Lower lobe of right lung (tissue), 2 donors: ENCODE measurements around the gene CDK6. TPM values are rescaled to one million over a fixed set of nuclear protein-coding genes. Genes with fewer than 3 reads are reported as not detected.

ENCODE experiments used
- ATAC-seq, 2 donors: fragments of 200-7000 bp; cut with Tn5 transposase; one replicate each; pipeline ENCODE4 v1.9.1; 2020 to 2022; ENCODE audit warnings: mild to moderate bottlenecking in 2 of 2, moderate library complexity in 2 of 2
- DNase-seq: peaks from one replicate; pipeline ENCODE4 v3.0.0-alpha.2; 2020
- H3K27ac ChIP-seq: fragments of 200-600 bp; one replicate; pipeline ENCODE4 v1.8.0; 2022
- H3K27me3 ChIP-seq: fragments of 200-600 bp; one replicate; pipeline ENCODE4 v1.8.0; 2022; ENCODE audit warnings: low read depth
- H3K36me3 ChIP-seq: fragments of 200-600 bp; one replicate; pipeline ENCODE4 v1.8.0; 2022; ENCODE audit warnings: mild to moderate bottlenecking
- H3K4me1 ChIP-seq: fragments of 200-600 bp; one replicate; pipeline ENCODE4 v1.8.0; 2022
- H3K4me3 ChIP-seq: fragments of 200-600 bp; one replicate; pipeline ENCODE4 v1.8.0; 2022; ENCODE audit warnings: mild to moderate bottlenecking
- H3K9me3 ChIP-seq: fragments of 200-600 bp; one replicate; pipeline ENCODE4 v1.8.0; 2022
- intact Hi-C: fragments of 100-400 bp; cut with DNase I; formaldehyde crosslinking; loops from one replicate; pipeline ENCODE4 v1.11.0; 2022
- total RNA-seq: library from RNA; stranded (reverse); fragmentation: NEBNext Ultra II Directional; extraction: Animal tissue kit (Norgen Biotek cat#: 25700); gene quantifications from one replicate; pipeline ENCODE4 v1.2.1, GENCODE V29; 2021
- TF ChIP-seq, protein P1 (sequence below): fragments of 200-600 bp; IDR thresholded peaks from one replicate; pipeline ENCODE4 v1.8.0; 2022; ENCODE audit warnings: antibody characterized with exemption, mild to moderate bottlenecking
- donor health status: DM: no; HTN: yes; CAD: no; lungs with severe emphysema.

Gene CDK6
- total RNA-seq, 1 donor from 2014 or later: 21.7 TPM

DNA sequence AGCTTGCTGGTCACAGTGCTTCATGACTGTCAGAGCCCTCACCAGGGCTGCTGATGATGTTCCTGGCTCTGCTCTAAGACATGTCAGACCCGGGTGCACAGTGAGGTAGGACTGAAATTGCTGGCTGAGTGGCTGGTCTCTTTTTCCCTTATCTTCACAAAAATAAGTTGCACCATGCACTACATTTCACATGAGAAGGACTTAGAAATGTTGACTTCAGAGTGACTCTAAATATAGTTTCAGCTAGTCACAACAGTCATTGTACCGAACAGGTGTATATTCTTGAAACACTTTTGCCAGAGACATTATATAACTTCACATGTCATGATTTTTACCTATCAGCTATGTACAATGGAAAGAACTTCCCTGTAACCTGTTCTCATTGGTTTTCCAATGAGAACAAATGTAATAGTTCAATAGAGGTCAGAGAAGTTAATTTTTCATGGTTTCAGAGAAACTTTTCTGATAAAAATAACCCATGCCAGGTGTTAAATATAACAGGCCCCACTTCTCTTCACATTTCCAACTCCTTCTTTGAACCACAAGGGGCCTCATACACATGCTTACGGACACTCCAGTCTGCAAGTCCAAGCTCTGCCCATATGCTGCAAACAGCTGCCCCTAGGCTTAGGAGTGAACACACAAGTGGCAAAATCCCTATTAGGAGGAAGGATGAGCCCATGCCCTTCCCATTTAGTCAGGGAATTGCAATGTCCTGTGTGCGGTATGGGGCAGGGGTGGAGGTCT lies 115.6 kb downstream of the CDK6 start:
- H3K4me1 ChIP-seq: peaks cover 38% of the 10 kb centered on the region
- DNase-seq: no peak
- no peaks in the 10 kb centered on the region for H3K9me3 ChIP-seq
- no peak overlapping the region for H3K4me3 ChIP-seq
- TF ChIP-seq, protein P1, sequence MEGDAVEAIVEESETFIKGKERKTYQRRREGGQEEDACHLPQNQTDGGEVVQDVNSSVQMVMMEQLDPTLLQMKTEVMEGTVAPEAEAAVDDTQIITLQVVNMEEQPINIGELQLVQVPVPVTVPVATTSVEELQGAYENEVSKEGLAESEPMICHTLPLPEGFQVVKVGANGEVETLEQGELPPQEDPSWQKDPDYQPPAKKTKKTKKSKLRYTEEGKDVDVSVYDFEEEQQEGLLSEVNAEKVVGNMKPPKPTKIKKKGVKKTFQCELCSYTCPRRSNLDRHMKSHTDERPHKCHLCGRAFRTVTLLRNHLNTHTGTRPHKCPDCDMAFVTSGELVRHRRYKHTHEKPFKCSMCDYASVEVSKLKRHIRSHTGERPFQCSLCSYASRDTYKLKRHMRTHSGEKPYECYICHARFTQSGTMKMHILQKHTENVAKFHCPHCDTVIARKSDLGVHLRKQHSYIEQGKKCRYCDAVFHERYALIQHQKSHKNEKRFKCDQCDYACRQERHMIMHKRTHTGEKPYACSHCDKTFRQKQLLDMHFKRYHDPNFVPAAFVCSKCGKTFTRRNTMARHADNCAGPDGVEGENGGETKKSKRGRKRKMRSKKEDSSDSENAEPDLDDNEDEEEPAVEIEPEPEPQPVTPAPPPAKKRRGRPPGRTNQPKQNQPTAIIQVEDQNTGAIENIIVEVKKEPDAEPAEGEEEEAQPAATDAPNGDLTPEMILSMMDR: no peak
- no peak overlapping the region for H3K27ac ChIP-seq
- intact Hi-C loops: no loop called here
- H3K36me3 ChIP-seq: peaks cover 9% of the 10 kb centered on the region
- no peaks in the 10 kb centered on the region for H3K27me3 ChIP-seq
- no peak for ATAC-seq

DNA sequence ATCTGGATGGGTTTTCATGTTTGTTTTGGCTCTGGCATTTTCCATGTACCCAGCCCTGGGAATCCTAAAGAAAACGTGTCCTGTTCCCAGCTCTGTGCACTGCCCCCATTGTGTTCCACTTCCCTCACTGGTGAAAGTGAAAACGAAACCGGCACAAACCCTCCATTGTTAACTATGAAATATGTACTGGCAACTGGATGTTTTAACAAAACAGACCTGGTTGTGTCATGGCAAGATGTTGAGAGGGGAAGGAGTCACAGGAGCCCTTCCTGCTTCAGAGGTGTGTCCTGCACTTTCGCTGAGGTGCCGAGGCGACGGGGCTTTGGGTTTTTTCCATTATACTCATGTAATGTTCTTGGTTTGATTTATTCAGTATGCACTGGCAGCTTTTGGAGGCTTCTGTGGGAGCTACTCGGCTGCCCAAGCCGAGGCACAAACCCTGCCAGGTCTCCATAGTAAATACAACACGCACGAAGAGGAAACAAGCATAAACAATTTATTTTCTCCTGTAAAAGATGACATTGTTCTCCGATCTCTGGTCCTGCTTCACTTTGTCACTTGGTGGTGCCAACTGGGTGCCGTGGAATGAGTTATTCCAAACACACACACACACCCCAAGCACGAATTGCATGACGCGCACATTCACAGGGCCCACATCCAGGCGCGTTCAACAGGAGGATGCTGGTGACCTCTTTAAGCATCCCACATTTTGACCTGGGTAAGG lies 118.2 kb downstream of the CDK6 start:
- peak; percentile 87 to 92 for ATAC-seq
- intact Hi-C loops: no loop called here
- peak; percentile 48 for DNase-seq

DNA sequence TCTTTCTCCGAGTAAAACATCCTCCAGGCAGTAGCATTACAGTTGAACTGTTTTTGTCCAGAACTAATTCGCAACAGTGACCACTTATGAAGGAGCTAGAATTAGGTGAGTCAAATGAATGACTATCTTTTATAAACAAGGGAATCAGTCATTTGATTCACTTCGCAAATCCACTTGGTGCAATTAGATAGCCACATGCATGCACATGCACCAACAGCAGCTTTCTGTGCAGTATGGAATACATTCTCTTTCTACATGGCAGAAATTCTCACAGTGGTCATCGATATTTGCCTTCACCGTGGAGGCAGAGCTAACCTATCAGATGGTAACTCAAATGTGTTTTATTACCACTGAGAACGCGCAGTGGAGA lies 118.8 kb downstream of the CDK6 start:
- Histone ChIP-seq H3K4me1 (peaks cover 21% of the 10 kb centered on the region), H3K4me3 (peak overlapping the region; percentile 47), H3K27me3 (no peaks in the 10 kb centered on the region), H3K9me3 (no peaks in the 10 kb centered on the region), H3K36me3 (no peaks in the 10 kb centered on the region), H3K27ac (peak overlapping the region; percentile 86)
- ATAC-seq: peak in 1 of 2 donors; percentile 6
- TF ChIP-seq, protein P1: no peak
- intact Hi-C loops: no loop called here
- no peak for DNase-seq

More for the DNA sequence above, 118.2 kb downstream of the CDK6 start:
- Histone ChIP-seq H3K36me3 (no peaks in the 10 kb centered on the region), H3K4me3 (peak overlapping the region; percentile 47), H3K9me3 (no peaks in the 10 kb centered on the region), H3K27me3 (no peaks in the 10 kb centered on the region), H3K4me1 (peaks cover 26% of the 10 kb centered on the region), H3K27ac (peak overlapping the region; percentile 86)
- TF ChIP-seq, protein P1: no peak

DNA sequence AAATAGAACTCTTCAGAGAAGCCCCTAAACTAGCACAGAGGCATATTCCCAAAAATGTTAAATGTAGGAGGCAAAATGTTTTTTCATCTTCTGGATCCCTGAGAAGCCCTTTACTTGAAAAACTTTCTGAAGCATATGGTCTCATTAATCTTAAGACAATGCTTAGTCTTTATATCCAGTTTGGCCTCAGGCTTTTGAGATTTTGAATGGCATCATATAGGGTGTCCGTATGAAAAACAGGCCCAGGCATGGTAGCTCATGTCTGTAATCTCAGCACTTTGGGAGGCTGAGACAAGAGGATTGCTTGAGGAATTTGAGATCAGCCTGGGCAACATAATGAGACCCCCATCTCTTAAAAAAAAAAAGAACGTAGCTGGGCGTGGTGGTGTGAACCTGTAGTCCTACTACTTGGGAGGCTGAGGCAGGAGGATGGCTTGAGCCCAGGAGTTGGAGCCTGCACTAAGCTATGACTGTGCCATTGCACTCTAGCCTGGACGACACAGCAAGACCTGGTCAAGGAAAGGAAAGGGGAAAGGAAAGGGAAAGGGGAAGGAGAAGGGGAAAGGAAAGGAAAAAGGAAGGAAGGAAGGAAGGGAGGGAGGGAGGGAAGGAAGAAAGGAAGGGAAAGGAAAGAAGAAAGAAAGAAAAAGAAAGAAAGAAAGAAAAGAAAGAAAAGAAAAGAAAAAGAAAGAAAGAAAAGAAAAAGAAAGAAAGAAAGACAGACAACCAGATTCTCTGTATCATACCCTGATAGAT lies 119.4 kb downstream of the CDK6 start:
- ATAC-seq (no peak), DNase-seq (no peak)
- H3K4me1 ChIP-seq: peaks cover 18% of the 10 kb centered on the region
- TF ChIP-seq, protein P1: no peak
- H3K36me3 ChIP-seq: no peaks in the 10 kb centered on the region
- no peaks in the 10 kb centered on the region for H3K27me3 ChIP-seq
- intact Hi-C loops: no loop called here
- H3K4me3 ChIP-seq: peak overlapping the region; percentile 47
- no peaks in the 10 kb centered on the region for H3K9me3 ChIP-seq
- H3K27ac ChIP-seq: peak overlapping the region; percentile 86

DNA sequence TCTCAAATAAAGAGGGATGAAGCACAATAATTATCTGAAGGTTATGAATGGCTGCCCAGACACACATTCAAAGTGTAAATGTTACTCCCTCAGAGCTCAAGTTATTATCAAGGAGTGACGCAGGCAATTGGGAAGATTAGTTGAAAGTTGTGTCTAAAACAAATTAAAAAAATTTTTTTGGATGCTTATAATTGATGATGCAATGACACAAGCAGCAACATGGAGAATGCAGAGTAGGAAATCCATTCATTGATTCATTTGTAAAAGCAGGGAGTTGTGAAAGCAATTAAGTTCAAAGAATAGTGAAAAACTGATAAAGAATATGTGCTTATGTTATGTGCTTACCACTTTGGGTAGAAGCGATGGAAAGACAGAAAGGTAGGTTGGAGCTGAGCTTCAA lies 120.4 kb downstream of the CDK6 start:
- intact Hi-C loops: no loop called here
- no peak for ATAC-seq
- no peaks in the 10 kb centered on the region for H3K9me3 ChIP-seq
- H3K4me3 ChIP-seq: no peak overlapping the region
- no peaks in the 10 kb centered on the region for H3K36me3 ChIP-seq
- no peak overlapping the region for H3K27ac ChIP-seq
- TF ChIP-seq, protein P1: no peak
- peaks cover 18% of the 10 kb centered on the region for H3K4me1 ChIP-seq
- no peaks in the 10 kb centered on the region for H3K27me3 ChIP-seq
- DNase-seq: no peak
